ENCODE measurements around the gene OR10A3.

DNA sequence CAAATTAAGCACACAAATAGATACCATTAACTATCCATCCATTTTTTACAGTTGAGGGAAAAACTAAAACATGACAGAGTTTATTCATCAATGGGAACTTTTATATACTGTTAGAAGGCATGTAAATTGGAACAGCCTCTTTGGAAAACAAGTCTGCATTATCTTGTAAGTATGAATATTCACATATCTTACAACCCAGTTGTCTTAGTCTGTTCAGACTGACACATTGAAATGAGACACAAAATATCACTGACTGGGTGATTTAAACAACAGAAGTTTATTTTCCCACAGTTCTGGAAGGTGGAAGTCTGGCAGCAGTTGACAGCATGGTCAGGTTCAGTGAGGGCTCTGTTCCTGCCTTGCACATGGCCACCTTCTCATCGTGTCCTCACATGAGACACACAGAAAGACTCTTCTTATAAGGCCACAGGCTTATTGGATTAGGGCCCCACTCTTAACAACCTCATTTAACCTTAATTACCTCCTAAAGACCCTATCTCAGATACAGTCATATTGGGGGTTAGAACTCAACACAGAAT is 40.2 kb upstream of the OR10A3 start:
- TF ChIP-seq POLR2A (IDR thresholded peaks at IDR 0.05): no peak
- TF ChIP-seq, protein P1, sequence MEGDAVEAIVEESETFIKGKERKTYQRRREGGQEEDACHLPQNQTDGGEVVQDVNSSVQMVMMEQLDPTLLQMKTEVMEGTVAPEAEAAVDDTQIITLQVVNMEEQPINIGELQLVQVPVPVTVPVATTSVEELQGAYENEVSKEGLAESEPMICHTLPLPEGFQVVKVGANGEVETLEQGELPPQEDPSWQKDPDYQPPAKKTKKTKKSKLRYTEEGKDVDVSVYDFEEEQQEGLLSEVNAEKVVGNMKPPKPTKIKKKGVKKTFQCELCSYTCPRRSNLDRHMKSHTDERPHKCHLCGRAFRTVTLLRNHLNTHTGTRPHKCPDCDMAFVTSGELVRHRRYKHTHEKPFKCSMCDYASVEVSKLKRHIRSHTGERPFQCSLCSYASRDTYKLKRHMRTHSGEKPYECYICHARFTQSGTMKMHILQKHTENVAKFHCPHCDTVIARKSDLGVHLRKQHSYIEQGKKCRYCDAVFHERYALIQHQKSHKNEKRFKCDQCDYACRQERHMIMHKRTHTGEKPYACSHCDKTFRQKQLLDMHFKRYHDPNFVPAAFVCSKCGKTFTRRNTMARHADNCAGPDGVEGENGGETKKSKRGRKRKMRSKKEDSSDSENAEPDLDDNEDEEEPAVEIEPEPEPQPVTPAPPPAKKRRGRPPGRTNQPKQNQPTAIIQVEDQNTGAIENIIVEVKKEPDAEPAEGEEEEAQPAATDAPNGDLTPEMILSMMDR (IDR thresholded peaks at IDR 0.05): no peak
- no peak for TF ChIP-seq EP300 (IDR thresholded peaks at IDR 0.05)
- TF ChIP-seq POLR2AphosphoS5 (IDR thresholded peaks at IDR 0.05): no peak
